Measurements from ENCODE around the gene NSUN4.

NSUN4 gene

DNA sequence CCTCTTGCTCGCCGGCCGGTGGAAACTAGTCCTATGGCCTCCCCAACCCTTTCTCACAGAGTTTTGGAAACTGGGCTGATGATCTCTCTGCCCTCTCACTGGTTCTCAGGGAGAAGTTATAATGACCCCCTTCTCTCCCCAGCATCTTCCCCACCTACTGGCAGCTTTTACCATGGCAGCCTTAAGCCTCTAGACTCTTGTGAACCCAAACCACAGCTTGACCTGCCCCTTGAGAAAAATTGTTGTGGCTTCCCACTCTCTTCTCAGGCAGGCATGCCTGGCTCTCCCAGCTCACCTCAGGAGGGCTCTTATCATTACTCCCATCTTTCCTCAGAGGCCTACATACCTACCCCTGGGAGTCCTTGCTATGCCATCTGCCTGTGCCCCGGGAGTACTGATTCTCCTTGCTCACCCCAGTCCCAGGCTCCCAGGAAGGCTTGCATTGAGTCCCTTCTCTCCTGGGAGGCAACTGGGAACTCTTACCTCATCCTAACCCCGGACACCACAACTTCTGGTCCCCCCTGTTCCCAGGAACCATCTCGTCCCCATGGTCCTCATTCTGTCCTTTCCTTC is 1.6 kb downstream of the NSUN4 start:
- ChIA-PET POLR2A (interaction anchor here (1.1 kb wide), 1 partner anchor 9 kb away, joined by 5 read pairs; no protein-coding TSS in a partner anchor), CTCF (interaction anchor here (0.9 to 3.9 kb wide), 9 partner anchors 9 to 95 kb away, joined by 3 to 35 read pairs (median 3); no protein-coding TSS in a partner anchor)
- DNase-seq (ENCODE audit: extremely low spot score): peak; percentile 40
- TF ChIP-seq, protein P1, sequence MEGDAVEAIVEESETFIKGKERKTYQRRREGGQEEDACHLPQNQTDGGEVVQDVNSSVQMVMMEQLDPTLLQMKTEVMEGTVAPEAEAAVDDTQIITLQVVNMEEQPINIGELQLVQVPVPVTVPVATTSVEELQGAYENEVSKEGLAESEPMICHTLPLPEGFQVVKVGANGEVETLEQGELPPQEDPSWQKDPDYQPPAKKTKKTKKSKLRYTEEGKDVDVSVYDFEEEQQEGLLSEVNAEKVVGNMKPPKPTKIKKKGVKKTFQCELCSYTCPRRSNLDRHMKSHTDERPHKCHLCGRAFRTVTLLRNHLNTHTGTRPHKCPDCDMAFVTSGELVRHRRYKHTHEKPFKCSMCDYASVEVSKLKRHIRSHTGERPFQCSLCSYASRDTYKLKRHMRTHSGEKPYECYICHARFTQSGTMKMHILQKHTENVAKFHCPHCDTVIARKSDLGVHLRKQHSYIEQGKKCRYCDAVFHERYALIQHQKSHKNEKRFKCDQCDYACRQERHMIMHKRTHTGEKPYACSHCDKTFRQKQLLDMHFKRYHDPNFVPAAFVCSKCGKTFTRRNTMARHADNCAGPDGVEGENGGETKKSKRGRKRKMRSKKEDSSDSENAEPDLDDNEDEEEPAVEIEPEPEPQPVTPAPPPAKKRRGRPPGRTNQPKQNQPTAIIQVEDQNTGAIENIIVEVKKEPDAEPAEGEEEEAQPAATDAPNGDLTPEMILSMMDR (IDR thresholded peaks at IDR 0.05; ENCODE audit: control extremely low read depth, extremely low read depth, low read depth, missing control alignments): peak; percentile 42

GRCh38 chr1:46342677-46343350 is 2.2 kb downstream of the NSUN4 start:
- ChIA-PET POLR2A (interaction anchor here (0.6 to 1.1 kb wide), 2 partner anchors 9 kb away, joined by 3 to 5 read pairs; no protein-coding TSS in a partner anchor), CTCF (interaction anchor here (0.9 to 3.9 kb wide), 9 partner anchors 10 to 96 kb away, joined by 3 to 35 read pairs (median 3); no protein-coding TSS in a partner anchor)
- TF ChIP-seq, protein P1 (IDR thresholded peaks at IDR 0.05; ENCODE audit: control extremely low read depth, extremely low read depth, low read depth, missing control alignments): no peak
- DNase-seq (ENCODE audit: extremely low spot score): no peak

DNA sequence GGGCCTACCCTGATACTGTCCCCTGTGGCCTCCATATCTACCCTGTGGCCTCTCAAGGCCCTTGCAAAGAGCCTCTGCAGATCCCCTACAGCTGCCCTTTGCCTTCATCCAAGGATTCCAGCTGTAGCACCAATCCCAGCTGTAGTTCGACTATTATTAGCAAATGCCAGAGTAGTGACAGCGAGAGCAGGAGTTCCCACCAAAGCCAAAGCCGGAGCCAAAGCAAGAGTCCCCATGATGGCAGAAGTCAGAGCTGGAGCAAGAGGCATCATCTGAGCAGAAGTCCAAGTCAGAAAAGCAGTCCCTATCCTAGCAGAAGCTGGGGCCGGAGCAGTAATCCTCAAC is 2.7 kb downstream of the NSUN4 start:
- no peak for DNase-seq (ENCODE audit: extremely low spot score)
- TF ChIP-seq, protein P1 (IDR thresholded peaks at IDR 0.05; ENCODE audit: control extremely low read depth, extremely low read depth, low read depth, missing control alignments): no peak
- POLR2A ChIA-PET: interaction anchor here (0.6 kb wide), 1 partner anchor 10 kb away, joined by 3 read pairs; no protein-coding TSS in a partner anchor
- CTCF ChIA-PET: interaction anchor here (1.0 to 3.9 kb wide), 3 partner anchors 10 to 98 kb away, joined by 3 to 35 read pairs (median 3); no protein-coding TSS in a partner anchor

- DNase-seq (ENCODE audit: extremely low spot score): no peak
- CTCF ChIA-PET: interaction anchor here (1.0 to 3.9 kb wide), 4 partner anchors 10 to 120 kb away, joined by 3 to 35 read pairs (median 4); no protein-coding TSS in a partner anchor
- POLR2A ChIA-PET: no interaction called here
- TF ChIP-seq, protein P1 (IDR thresholded peaks at IDR 0.05; ENCODE audit: control extremely low read depth, extremely low read depth, low read depth, missing control alignments): no peak
These were observed 3.1 kb downstream of the NSUN4 start for GRCh38 chr1:46343705-46344104.

- CTCF ChIA-PET: interaction anchor here (1.0 to 3.9 kb wide), 4 partner anchors 11 to 120 kb away, joined by 3 to 35 read pairs (median 4); no protein-coding TSS in a partner anchor
- TF ChIP-seq, protein P1 (IDR thresholded peaks at IDR 0.05; ENCODE audit: control extremely low read depth, extremely low read depth, low read depth, missing control alignments): no peak
- no peak for DNase-seq (ENCODE audit: extremely low spot score)
- POLR2A ChIA-PET: no interaction called here
These were observed 3.9 kb downstream of the NSUN4 start for GRCh38 chr1:46344481-46344880.

GRCh38 chr1:46345281-46345680 is 4.7 kb downstream of the NSUN4 start:
- DNase-seq (ENCODE audit: extremely low spot score): no peak
- POLR2A ChIA-PET: no interaction called here
- CTCF ChIA-PET: interaction anchor here (1.4 to 6.1 kb wide), 2 partner anchors 12 to 100 kb away, joined by 7 to 72 read pairs; no protein-coding TSS in a partner anchor
- TF ChIP-seq, protein P1 (IDR thresholded peaks at IDR 0.05; ENCODE audit: control extremely low read depth, extremely low read depth, low read depth, missing control alignments): no peak

Data from GM10248 (cell line).